Fibroblast of lung (primary cell): Measurements from ENCODE around the gene CRMP1. TPM values are rescaled to one million over a fixed set of nuclear protein-coding genes. Genes with fewer than 3 reads are reported as not detected.

Experiments
- DNase-seq, 2 donors: peaks; one replicate each; pipeline versions ENCODE4 v3.0.0 to v3.0.0-alpha.2; 2010; ENCODE audit warnings: low read depth in 2 of 2
- H2AFZ ChIP-seq: 2 replicates; pipeline ENCODE4 v1.5.1; 2012; ENCODE audit warnings: low read length, control low read depth, inconsistent platforms
- H3K27ac ChIP-seq: 2 replicates; pipeline ENCODE4 v1.5.1; 2011; ENCODE audit warnings: low read length, control low read depth; ENCODE audit not compliant: insufficient read depth
- H3K27me3 ChIP-seq: 2 replicates; pipeline ENCODE4 v1.5.1; 2011; ENCODE audit warnings: mild to moderate bottlenecking, low read length; ENCODE audit not compliant: control insufficient read depth, insufficient read depth
- H3K36me3 ChIP-seq: 2 replicates; pipeline ENCODE4 v1.5.1; 2011; ENCODE audit warnings: low read length; ENCODE audit not compliant: control insufficient read depth, insufficient read depth
- H3K4me1 ChIP-seq: 2 replicates; pipeline ENCODE4 v1.5.1; 2011; ENCODE audit warnings: low read length; ENCODE audit not compliant: control insufficient read depth, insufficient read depth; ENCODE audit errors: extremely low read depth
- H3K4me2 ChIP-seq: 2 replicates; pipeline ENCODE4 v1.5.1; 2011; ENCODE audit warnings: low read length, control low read depth; ENCODE audit not compliant: insufficient read depth; ENCODE audit errors: extremely low read depth
- H3K4me3 ChIP-seq, 4 experiments: fragments of 200-600 bp in 1 of 4; sonication (generic) in 1 of 4; replicated peaks in 1 of 4; 2 replicates each; pipeline ENCODE4 v1.5.1; 2011 to 2016; ENCODE audit warnings: low read length in 4 of 4, low read depth in 3 of 4, mild to moderate bottlenecking in 3 of 4, control low read depth in 2 of 4, inconsistent platforms in 1 of 4, mixed read lengths in 1 of 4; ENCODE audit not compliant: insufficient read depth in 1 of 4; ENCODE audit errors: control extremely low read depth in 1 of 4
- H3K79me2 ChIP-seq: 2 replicates; pipeline ENCODE4 v1.5.1; 2012; ENCODE audit warnings: mild to moderate bottlenecking, low read length, inconsistent platforms; ENCODE audit not compliant: control insufficient read depth, insufficient read depth
- H3K9ac ChIP-seq: 2 replicates; pipeline ENCODE4 v1.5.1; 2011; ENCODE audit warnings: mild to moderate bottlenecking, low read length, control low read depth; ENCODE audit not compliant: insufficient read depth
- H3K9me3 ChIP-seq: 2 replicates; pipeline ENCODE4 v1.5.1; 2012; ENCODE audit warnings: low read depth, low read length; ENCODE audit not compliant: control insufficient read depth, insufficient read depth
- H4K20me1 ChIP-seq: 2 replicates; pipeline ENCODE4 v1.5.1; 2011; ENCODE audit warnings: low read length; ENCODE audit not compliant: control insufficient read depth, insufficient read depth; ENCODE audit errors: extremely low read depth
- CTCF ChIP-seq, 2 donors: IDR thresholded peaks in 1 of 2; conservative IDR thresholded peaks in 1 of 2; 1 replicate in 1 of 2; 2 replicates in 1 of 2; pipeline ENCODE4 v1.5.1; 2011 to 2012; ENCODE audit warnings: low read length in 2 of 2, control low read depth in 1 of 2, inconsistent platforms in 1 of 2, low read depth in 1 of 2, mild to moderate bottlenecking in 1 of 2
- EZH2 ChIP-seq: IDR thresholded peaks from 2 replicates; pipeline ENCODE4 v1.5.1; 2012; ENCODE audit warnings: low read length, control low read depth, mild to moderate bottlenecking; ENCODE audit errors: missing control alignments
- polyA plus RNA-seq, 2 donors: library from polyadenylated mRNA; depleted of rRNA in 1 of 2; stranded (reverse) in 1 of 2; unstranded in 1 of 2; fragments of >200 nt; gene quantifications; 2 replicates each; pipeline ENCODE4 v1.2.1, GENCODE V29; 2011 to 2012; ENCODE audit warnings: missing spikeins in 1 of 2
- total RNA-seq: library from RNA; depleted of rRNA; stranded (reverse); fragments of >200 nt; gene quantifications from 2 replicates; pipeline ENCODE4 v1.2.1, GENCODE V29; 2014

The CRMP1 gene
- total and polyA plus RNA-seq, 2 donors (not counting 1 experiment from before 2014, with no cell fraction given): 0.33 to 2.7 TPM

GRCh38 chr4:5893591-5893990 is 705 bp upstream of the CRMP1 start:
- Histone ChIP-seq H3K79me2 (no peaks in the 10 kb centered on the region), H3K9me3 (no peaks in the 10 kb centered on the region), H3K36me3 (no peaks in the 10 kb centered on the region), H3K27ac (no peak overlapping the region), H4K20me1 (no peaks in the 10 kb centered on the region), H3K4me1 (no peaks in the 10 kb centered on the region), H3K27me3 (peaks cover 39% of the 10 kb centered on the region), H3K4me2 (no peak overlapping the region), H3K9ac (no peak overlapping the region), H2AFZ (no peak overlapping the region), H3K4me3 (no peak overlapping the region)
- no peak for DNase-seq
- TF ChIP-seq CTCF (conservative IDR thresholded peaks at IDR 0.05 in 1 of 2, IDR thresholded peaks at IDR 0.05 in 1 of 2; ENCODE audit: low read depth in 1 of 2, low read length in 2 of 2) (no peak), EZH2 (no peak)

GRCh38 chr4:5892323-5893003 is 423 bp downstream of the CRMP1 start:
- H3K4me3 ChIP-seq: no peak overlapping the region
- no peak overlapping the region for H3K4me2 ChIP-seq
- no peak overlapping the region for H2AFZ ChIP-seq

More at GRCh38 chr4:5892323-5893003, 423 bp downstream of the CRMP1 start:
- DNase-seq: no peak
- Histone ChIP-seq H3K27me3 (peaks cover 46% of the 10 kb centered on the region), H3K9ac (no peak overlapping the region), H3K4me1 (no peaks in the 10 kb centered on the region), H3K79me2 (no peaks in the 10 kb centered on the region), H3K27ac (no peak overlapping the region), H3K36me3 (no peaks in the 10 kb centered on the region), H4K20me1 (no peaks in the 10 kb centered on the region), H3K9me3 (no peaks in the 10 kb centered on the region)
- TF ChIP-seq EZH2 (no peak), CTCF (conservative IDR thresholded peaks at IDR 0.05 in 1 of 2, IDR thresholded peaks at IDR 0.05 in 1 of 2; ENCODE audit: low read depth in 1 of 2, low read length in 2 of 2) (no peak)
